BJ (cell line): ENCODE results near the gene S100B. TPM values are rescaled to one million over a fixed set of nuclear protein-coding genes. Genes with fewer than 3 reads are reported as not detected.

Experiments used
- CTCF ChIA-PET: fragments of 350-600 bp; formaldehyde crosslinking; extraction: SDS; loops from one replicate; lab custom pipeline; 2021; ENCODE audit warnings: antibody characterized with exemption, inconsistent platforms; lab: Yijun Ruan, JAX
- POLR2A ChIA-PET: fragments of 300-600 bp; sonication (Branson Sonifier 250); formaldehyde crosslinking; extraction: SDS; loops from one replicate; lab custom pipeline; 2021; ENCODE audit warnings: antibody characterized with exemption; lab: Charles Lee
- DNase-seq: peaks from one replicate; pipeline ENCODE4 v3.0.0-alpha.2; 2011; ENCODE audit warnings: low read depth
- H3K27me3 ChIP-seq: 2 replicates; pipeline ENCODE4 v1.6.0; 2011; ENCODE audit warnings: low read length; ENCODE audit not compliant: control insufficient read depth, insufficient read depth
- H3K36me3 ChIP-seq: 2 replicates; pipeline ENCODE4 v1.5.1; 2011; ENCODE audit warnings: low read length; ENCODE audit not compliant: control insufficient read depth, insufficient read depth
- H3K4me3 ChIP-seq: 2 replicates; pipeline ENCODE4 v1.5.1; 2011; ENCODE audit warnings: low read depth, mild to moderate bottlenecking, control low read depth, low read length
- polyA plus RNA-seq: library from polyadenylated mRNA; depleted of rRNA; stranded (reverse); fragments of >200 nt; gene quantifications from 2 replicates; pipeline ENCODE4 v1.2.3, GENCODE V29; 2011
- TF ChIP-seq, protein P1 (sequence below): IDR thresholded peaks from 2 replicates; pipeline ENCODE4 v1.5.1; 2011; ENCODE audit warnings: low read depth, mild to moderate bottlenecking, control low read depth, inconsistent platforms, low read length, moderate library complexity; ENCODE audit not compliant: insufficient read depth

Gene S100B
- polyA plus RNA-seq, 1 experiment = not detected

DNA sequence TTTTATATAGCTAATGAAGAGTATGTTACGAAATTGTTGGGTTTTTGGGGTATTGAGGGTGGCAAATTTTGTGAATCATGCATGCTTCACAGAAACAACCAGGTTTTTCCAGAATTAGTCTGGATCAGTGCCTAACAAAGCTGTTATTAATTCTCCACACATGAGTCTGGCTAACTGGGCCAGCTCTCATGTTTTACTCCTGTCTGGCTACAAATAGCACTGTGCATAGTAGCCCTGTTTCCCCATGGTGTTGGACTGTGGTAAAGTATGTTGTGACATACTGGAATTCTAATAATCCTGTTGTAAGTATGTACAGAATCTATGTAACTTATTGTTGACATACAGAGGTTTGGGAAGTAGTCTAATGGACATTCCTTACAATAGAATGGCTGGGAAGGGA lies 35.8 kb downstream of the S100B start:
- H3K4me3 ChIP-seq = no peak overlapping the region
- CTCF ChIA-PET = no interaction called here
- peak; percentile 8 for DNase-seq
- no peaks in the 10 kb centered on the region for H3K27me3 ChIP-seq
- POLR2A ChIA-PET = no interaction called here
- TF ChIP-seq, protein P1, sequence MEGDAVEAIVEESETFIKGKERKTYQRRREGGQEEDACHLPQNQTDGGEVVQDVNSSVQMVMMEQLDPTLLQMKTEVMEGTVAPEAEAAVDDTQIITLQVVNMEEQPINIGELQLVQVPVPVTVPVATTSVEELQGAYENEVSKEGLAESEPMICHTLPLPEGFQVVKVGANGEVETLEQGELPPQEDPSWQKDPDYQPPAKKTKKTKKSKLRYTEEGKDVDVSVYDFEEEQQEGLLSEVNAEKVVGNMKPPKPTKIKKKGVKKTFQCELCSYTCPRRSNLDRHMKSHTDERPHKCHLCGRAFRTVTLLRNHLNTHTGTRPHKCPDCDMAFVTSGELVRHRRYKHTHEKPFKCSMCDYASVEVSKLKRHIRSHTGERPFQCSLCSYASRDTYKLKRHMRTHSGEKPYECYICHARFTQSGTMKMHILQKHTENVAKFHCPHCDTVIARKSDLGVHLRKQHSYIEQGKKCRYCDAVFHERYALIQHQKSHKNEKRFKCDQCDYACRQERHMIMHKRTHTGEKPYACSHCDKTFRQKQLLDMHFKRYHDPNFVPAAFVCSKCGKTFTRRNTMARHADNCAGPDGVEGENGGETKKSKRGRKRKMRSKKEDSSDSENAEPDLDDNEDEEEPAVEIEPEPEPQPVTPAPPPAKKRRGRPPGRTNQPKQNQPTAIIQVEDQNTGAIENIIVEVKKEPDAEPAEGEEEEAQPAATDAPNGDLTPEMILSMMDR = no peak
- H3K36me3 ChIP-seq = peaks cover 23% of the 10 kb centered on the region

DNA sequence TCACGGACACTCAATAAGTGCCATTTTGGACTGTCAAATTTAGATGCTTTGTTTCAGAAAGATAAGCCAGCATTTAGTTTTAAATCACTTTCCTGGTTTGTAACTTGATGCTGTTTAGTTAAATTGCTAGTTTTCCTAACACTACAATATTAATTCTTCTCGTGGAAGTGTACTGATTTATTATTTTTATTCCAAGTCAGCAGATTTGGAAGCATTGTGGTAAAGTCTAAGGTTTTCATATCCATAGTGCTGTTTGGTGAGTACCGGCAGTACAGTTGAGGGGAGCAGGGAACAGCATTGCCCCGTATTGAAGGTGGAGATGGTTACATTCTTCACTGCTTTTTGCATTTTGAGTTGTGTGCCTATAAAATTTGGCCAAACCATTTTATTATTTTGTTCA lies 36.3 kb downstream of the S100B start:
- TF ChIP-seq, protein P1 = no peak
- ChIA-PET CTCF (interaction anchor here (0.7 kb wide), 1 partner anchor 67 kb away, joined by 3 read pairs; the partner anchor contains the start of gene PRMT2), POLR2A (no interaction called here)
- peaks cover 24% of the 10 kb centered on the region for H3K36me3 ChIP-seq
- no peak for DNase-seq
- H3K4me3 ChIP-seq = no peak overlapping the region
- H3K27me3 ChIP-seq = no peaks in the 10 kb centered on the region

DNA sequence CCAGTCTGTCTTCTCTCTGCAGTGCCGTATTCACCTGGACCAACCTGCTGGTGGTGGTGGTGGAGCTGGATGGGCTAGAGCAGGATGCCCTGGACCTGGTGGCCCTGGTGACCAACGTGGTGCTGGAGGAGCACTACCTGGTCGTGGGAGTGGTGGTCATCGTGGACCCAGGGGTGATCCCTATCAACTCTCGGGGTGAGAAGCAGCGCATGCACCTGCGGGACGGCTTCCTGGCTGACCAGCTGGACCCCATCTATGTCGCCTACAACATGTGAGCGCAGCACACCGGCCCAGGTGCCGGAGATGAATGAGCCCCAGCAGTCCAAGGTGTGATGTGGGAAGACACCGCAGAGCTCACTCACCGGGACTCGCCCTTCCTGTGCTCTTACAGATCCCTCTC lies 37.5 kb downstream of the S100B start:
- CTCF ChIA-PET = no interaction called here
- Histone ChIP-seq H3K4me3 (no peak overlapping the region), H3K36me3 (peaks cover 26% of the 10 kb centered on the region), H3K27me3 (no peaks in the 10 kb centered on the region)
- DNase-seq = no peak
- POLR2A ChIA-PET = no interaction called here
- TF ChIP-seq, protein P1 = no peak

- TF ChIP-seq, protein P1 = no peak
Measured at GRCh38 chr21:46564391-46564790, 40.5 kb downstream of the S100B start.

GRCh38 chr21:46562964-46563607 lies 41.8 kb downstream of the S100B start:
- DNase-seq = no peak
- H3K4me3 ChIP-seq = no peak overlapping the region
- ChIA-PET CTCF (no interaction called here), POLR2A (interaction anchor here (0.6 kb wide), 1 partner anchor 21 kb away, joined by 3 read pairs; no protein-coding TSS in a partner anchor)
- H3K27me3 ChIP-seq = no peaks in the 10 kb centered on the region
- TF ChIP-seq, protein P1 = no peak
- peaks cover 40% of the 10 kb centered on the region for H3K36me3 ChIP-seq

More at GRCh38 chr21:46564391-46564790, 40.5 kb downstream of the S100B start:
- H3K36me3 ChIP-seq = peaks cover 40% of the 10 kb centered on the region
- DNase-seq = no peak
- H3K27me3 ChIP-seq = no peaks in the 10 kb centered on the region
- ChIA-PET POLR2A (no interaction called here), CTCF (no interaction called here)
- no peak overlapping the region for H3K4me3 ChIP-seq
